Activated CD4-positive, alpha-beta T cell treated with anti-CD3 and anti-CD28 coated beads for 4 hours (primary cell): Measurements from ENCODE around the gene BCL3.
A peak's percentile ranks its signal among the peaks of the same experiment; 100 is the strongest.

Experiments
- DNase-seq, 2 donors: peaks; one replicate each; pipeline ENCODE4 v3.0.0-alpha.2; 2020

BCL3 gene

GRCh38 chr19:44722131-44723121 lies 26.1 kb upstream of the BCL3 start:
- no peak for DNase-seq

- DNase-seq = no peak
These were observed 25.1 kb upstream of the BCL3 start for GRCh38 chr19:44723299-44723951.

GRCh38 chr19:44723952-44724319 lies 24.6 kb upstream of the BCL3 start:
- peak; percentile 71 to 78 for DNase-seq

GRCh38 chr19:44725251-44725650 lies 23.3 kb upstream of the BCL3 start:
- DNase-seq = no peak

GRCh38 chr19:44725684-44726083 lies 22.8 kb upstream of the BCL3 start:
- no peak for DNase-seq

- DNase-seq = no peak
These were observed 22.0 kb upstream of the BCL3 start for GRCh38 chr19:44726465-44726864.

- DNase-seq = no peak
These were observed 20.3 kb upstream of the BCL3 start for GRCh38 chr19:44728178-44728577.

GRCh38 chr19:44729516-44730033 lies 18.9 kb upstream of the BCL3 start:
- DNase-seq = no peak

- DNase-seq = no peak
These were observed 17.4 kb upstream of the BCL3 start for GRCh38 chr19:44731081-44731480.

GRCh38 chr19:44731622-44732021 lies 16.9 kb upstream of the BCL3 start:
- no peak for DNase-seq

- no peak for DNase-seq
These were observed 16.1 kb upstream of the BCL3 start for GRCh38 chr19:44732235-44733014.

GRCh38 chr19:44734357-44734756 lies 14.2 kb upstream of the BCL3 start:
- no peak for DNase-seq

- no peak for DNase-seq
These were observed 13.5 kb upstream of the BCL3 start for GRCh38 chr19:44735011-44735410.

GRCh38 chr19:44737238-44738071 lies 11.1 kb upstream of the BCL3 start:
- no peak for DNase-seq

- no peak for DNase-seq
These were observed 10.4 kb upstream of the BCL3 start for GRCh38 chr19:44738136-44738535.

GRCh38 chr19:44738603-44739558 lies 9.6 kb upstream of the BCL3 start:
- no peak for DNase-seq

GRCh38 chr19:44740351-44740824 lies 8.1 kb upstream of the BCL3 start:
- no peak for DNase-seq

GRCh38 chr19:44741258-44741731 lies 7.2 kb upstream of the BCL3 start:
- DNase-seq = no peak

GRCh38 chr19:44741841-44742329 lies 6.6 kb upstream of the BCL3 start:
- DNase-seq = no peak

- no peak for DNase-seq
These were observed 6.0 kb upstream of the BCL3 start for GRCh38 chr19:44742330-44743061.
